HG03342 (cell line): ENCODE measurements around the gene OR10J4.
"Not testable (repeated sequence)": the region's sequence is repeated elsewhere in the genome, so short reads cannot be mapped to it uniquely, and the experiment has no call there.

Experiments
- ATAC-seq: cut with Tn5 transposase; IDR thresholded peaks from one replicate; pipeline ENCODE4 v1.9.1; 2021; ENCODE audit warnings: mild to moderate bottlenecking, moderate library complexity; ENCODE audit not compliant: unreplicated experiment

The OR10J4 gene

DNA sequence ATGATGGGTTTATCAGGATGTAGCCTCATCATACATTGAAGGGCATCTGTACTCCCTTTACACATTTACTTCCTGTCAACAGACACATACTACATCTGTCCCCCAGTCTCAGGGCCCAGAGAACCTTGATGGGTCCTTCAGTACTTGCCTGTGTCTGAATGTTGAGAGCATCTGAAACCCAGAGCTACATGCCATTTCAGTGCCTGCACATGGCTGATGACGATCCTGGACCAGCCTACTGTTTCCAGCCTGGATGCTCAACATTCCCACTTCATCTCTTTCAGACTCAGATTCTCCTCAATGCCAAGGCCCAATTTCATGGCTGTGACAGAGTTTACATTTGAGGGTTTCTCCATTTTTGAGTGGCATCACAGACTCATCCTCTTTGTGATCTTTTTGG is at the start of gene OR10J4:
Gene OR10J4 (plus strand): TSS at position 301 of the 400 bp plus-strand sequence.
- no peak for ATAC-seq

DNA sequence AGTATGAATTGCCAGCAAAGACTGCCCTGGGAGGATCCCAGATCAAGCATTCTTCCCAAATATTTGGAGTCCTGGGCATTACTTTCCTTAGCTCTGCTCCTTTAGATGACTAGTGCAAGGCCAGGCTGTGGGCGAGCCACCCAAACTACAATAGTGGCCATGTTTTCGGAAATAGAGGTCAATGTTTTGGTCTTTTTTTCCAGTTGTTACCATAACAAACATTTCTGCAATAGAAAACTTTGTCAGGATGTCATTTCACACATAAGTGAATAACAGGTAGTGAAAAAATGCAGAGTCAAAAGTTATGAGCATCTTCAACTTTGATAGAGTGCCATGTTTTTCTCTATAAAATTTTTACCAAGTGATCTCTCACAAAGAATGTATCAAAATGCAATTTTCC is 25.2 kb upstream of the OR10J4 start:
- no peak for ATAC-seq

DNA sequence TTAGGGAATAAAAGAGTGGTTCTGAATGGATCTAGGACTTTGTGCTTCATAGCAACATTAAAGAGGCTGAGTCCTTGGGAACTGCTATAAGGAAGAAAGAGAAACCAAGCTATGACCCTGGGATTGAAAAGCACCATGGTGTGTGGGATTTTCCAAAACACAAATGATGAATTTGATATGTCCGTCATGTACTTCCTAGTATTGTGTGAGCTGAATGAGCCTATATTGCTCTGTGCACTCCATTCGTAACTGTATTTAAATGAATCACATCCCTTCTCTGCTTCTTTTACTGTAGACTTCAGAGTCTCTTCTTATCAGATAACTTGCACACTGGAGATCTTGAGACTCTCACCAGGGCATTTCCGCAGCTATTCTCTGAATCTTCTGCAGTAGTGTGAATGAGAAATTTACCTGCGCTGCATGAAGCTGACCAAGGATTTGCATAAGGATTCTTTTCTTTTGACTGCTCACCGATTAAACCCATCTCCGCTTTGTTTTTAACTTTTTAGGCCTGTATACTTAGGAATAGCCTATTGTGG is 23.1 kb upstream of the OR10J4 start:
- no peak for ATAC-seq

DNA sequence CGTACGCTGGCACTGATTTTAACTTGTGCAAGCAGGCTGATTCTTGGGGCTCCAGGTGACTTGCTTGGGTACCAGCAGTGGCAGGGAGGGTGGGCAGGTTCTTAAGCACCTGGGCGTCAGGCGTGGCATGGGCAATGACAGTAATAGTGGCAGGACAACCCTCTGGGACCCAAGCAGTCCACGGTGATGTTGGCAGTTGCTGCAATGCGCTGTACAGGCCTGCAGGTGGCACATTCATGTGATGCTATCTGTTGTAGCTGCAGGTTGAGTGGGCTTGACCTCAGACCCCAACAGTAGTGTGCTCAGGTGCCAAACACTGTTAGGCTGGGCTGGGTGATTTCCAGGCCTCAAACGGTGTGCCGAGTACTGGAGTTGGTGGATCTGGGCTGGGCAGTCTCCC is 10.2 kb upstream of the OR10J4 start:
- no peak for ATAC-seq

DNA sequence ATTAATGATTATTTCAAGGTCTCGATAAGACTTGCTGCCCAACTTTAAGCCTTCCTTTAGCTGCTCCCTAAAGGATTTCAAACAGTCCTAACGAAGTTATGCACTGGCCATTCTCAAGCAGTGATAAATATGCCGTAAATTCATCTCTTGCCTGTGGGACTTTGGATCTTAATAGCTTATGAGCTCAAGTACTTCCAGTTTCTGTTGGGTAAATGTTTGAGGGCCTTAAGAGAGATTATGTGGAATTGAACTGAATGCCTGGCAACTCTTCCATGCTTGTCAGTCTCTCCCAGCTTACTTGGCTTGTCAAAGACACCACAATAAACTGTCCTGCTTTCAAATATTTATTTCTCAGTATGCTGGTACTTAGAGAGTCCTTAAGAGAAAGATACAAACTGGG is 3.5 kb upstream of the OR10J4 start:
- ATAC-seq = no peak

DNA sequence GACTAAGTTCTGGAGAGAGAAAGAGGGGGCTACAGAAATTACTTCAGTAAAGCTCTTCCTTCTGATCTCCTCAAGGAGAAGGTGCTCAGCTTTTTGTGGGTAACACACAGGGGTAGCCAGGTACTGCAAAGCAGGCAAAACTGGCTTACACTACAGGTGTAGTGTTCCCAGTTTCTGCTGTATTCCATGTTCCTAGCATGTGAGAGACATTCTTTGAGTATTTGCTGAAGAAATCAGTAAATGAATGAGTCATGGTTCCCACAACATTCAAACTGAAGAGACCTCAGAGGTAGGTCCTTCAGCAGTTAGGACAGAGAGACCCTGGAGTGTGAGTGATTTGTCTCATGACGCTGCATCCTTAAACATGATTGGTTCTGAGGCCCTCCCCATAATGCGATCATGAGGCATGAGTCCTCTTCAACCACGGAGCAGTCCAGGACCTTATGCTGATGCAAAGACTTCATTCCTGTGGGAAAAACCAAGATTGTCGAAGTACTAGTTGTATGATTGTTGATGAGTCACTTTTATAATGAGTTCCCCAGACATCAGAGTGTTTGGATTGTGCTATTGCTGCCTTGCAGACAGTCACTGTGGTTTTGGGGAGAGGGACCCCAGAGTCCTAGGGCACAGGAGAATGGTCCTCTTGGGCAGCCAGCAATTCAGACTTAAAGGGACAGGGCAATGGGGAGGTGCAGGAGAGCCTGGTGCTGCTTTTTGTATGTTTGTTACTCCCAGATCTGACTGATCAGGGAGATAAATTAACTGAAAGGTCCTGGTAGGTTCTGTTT is 2.7 kb upstream of the OR10J4 start:
- ATAC-seq = no peak

DNA sequence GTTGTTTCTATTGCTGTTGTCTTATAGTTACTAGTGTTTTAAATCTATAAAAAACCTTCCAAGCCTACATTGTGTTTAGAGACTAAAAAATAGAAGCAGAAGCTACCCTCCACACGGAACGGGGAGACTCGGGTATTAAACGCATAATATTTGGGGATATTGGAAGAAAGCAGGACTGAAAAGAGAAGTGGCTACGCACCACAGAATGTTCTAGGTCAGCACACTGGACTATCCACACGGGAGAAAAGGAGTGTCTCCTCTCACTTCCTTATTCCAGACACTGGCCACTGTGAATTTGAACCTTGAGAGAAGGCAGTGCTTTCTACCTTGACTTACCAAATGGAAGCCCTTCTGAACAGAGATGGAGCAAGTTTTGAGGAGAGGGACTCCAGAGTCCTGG is 1.0 kb upstream of the OR10J4 start:
- ATAC-seq = no peak

DNA sequence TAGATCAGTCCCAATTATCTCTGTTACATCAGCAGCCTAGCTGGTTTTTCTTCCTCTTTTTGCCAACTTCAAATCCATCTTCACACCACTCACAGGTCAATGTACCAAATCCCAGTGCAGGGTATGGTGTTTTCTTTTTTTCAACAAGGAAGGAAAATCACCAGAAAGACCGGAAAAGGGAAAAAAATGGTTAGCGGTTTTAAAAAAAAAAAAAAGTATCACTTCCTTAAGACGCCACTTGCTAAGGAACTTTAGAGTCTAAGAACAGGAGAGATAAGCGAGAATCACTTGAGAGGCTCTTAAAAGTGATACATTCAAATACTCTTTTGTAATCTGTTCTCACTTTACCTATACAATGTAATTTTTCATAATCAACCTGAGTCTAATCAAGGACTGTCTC is 4.5 kb downstream of the OR10J4 start:
- no peak for ATAC-seq

DNA sequence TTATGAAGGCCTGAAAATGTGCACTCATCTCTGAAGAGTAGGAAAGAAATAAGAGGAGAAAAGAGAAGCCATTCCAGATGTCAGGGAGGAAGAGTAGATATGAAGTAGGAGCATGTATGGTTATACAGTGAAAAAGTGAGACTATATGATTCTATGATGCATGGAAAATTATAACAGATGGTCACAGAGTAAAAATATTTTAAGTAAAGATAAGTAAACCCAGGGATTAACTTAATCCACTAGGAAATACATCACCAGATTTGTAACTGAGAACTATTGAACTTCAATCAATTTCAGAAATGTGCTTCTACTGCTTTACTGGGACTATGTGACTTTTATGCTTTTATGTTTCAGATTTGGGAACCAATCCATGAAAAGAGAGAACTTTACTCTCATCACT is 7.4 kb downstream of the OR10J4 start, which contains the start of gene OR10J1:
Gene OR10J1 (plus strand): TSS at position 301 of the 400 bp plus-strand sequence. CDS start 70 bp downstream, at position 371.
- ATAC-seq = no peak

DNA sequence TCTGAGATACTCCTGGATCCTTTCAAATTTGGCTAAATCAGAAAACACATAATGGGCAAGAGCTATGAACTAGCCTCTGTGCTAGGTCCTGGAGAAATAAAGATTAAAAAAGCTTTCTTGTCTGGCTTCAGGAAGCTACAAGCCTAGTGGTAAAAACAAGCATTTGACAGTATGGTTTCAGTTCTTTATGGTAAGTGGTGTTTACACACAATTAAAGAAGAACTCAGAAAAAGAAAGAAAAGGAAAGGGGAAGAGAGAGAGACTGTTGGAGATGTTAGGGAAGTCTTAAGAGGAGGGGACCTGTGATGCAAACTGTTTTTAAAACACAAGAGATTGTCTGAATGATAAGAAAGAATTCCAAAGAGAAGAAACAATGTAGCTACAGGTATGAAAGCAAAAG is 9.4 kb downstream of the OR10J4 start:
- no peak for ATAC-seq

DNA sequence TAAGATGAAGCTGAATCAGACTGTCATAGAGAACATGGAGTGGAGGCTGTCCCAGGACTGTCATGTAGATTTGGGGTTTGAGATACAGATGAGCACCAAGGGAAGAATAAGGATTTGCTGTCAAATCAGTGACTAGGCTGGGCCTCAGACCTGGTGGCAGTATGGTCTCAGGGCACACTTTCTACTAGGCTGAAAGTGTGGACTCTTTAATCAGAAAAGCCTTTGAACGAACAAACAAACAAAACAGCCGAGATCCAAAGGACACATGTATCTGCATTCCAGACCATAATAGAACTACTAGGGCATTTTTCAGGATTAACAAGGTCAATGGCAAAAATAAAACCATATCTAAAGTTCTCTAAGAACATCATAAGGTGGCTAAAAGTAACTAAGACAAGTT is 10.4 kb downstream of the OR10J4 start:
- ATAC-seq = no peak

DNA sequence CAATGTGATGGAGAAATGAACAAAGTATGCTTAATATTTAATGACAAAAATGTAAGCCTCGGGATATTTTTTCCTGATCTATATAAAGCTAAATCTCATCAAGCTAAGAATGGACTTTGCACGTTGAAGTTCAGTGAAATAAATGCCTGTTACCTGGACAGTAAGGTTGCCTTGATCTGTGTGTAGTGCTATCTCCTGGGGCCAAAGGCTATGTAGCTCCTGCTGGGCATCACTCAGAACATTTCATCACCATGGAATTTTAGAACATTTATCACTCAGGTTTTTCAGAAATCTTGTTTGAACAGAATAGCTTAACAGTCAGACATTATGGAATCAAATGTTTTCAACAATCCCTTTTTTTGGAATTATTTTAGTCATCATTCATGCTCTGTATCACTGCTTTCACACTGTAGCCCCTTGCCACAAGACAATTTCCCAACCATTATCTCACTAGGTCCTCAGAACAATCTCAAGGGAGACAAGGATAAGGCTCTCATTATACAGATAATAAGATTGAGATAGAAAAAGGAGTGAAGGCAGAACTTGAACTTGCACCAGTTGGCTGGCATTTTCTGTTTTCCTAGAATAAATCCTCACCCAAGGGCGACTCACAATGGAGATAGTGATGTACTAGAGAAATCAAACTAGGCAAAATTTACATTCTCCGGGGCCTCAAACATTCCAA is 11.2 kb downstream of the OR10J4 start:
- ATAC-seq = no peak

DNA sequence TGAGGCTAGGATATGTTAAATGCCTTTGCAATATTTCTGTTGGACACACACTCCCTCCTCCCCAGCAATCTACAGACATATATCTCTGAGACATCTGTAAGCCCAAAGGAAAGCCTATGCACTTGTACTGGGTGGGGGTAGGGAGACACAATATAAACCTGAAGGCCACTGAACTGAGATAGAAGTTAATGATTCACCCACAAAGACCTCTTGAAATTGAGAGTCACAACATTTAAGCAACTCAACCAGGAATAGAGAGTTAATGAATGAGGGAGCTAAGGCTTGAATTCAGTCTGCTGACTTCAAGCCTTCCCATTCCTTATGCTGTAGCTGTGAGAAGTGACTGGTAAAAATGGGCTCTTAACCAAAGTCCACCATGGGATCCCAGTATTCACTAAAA is 12.5 kb downstream of the OR10J4 start:
- no peak for ATAC-seq

DNA sequence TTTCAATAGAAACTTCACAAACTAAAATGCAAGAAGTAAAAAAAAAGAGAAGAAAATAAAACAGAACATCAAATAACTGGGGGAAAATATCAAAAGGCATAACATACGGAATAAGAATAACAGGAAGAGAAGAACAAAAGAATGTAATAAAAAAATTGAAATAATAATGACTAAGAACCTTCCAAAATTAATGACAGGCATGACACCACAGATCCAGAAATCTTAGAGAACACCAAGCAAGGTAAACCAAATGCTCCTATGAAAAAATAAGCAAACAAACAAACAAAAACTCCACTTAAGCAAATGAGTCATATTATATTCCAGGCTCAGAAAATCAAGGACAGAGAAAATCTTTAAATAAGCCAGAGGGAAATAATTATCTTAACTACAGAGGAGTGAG is 16.2 kb downstream of the OR10J4 start:
- ATAC-seq = no peak

DNA sequence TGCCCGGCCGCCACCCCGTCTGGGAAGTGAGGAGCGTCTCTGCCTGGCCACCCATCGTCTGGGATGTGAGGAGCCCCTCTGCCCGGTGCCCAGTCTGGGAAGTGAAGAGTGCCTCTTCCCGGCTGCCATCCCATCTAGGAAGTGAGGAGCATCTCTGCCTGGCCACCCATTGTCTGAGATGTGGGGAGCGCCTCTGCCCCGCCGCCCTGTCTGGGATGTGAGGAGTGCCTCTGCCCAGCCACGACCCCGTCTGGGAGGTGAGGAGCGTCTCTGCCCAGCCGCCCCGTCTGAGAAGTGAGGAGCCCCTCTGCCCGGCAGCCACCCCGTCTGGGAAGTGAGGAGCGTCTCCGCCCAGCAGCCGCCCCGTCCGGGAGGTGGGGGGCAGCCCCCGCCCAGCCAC is 17.6 kb downstream of the OR10J4 start:
- not testable (repeated sequence) for ATAC-seq

DNA sequence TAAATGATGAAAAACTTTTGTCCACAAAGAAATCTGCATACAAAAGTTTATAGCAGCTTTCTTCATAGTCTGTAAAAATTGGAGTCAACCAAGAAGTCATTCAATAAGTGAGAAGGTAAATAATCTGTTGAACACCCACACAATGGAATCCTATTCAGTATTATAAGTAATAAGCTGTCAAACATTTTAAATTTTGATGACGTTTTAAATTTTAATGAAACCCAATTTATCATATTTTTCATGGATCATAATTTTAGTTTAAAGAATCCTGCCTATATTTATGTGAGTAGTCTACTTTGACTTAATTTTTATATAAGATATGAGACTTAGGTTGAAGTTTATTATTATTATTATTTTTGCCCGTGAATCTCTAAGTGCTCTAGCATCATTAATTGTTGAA is 27.5 kb downstream of the OR10J4 start:
- ATAC-seq = no peak

DNA sequence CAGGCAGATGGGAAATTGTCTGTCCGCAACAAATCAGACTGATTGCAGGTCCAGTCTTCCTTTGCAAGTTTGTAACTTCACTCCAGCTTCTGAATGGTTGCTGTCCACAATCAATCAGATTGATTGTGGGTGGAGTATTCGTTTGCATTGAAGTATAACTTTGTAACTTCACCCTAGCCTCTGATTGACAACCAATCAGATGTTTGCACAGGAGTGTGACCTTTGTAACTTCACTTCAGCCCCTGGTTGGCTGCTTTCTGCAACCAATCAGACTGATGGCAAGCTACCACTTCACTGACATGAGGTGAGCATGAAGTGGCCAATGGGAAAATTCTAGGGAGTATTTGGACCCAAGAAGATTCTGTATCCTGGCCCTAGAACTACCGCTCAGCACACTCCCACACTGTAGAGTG is 33.2 kb downstream of the OR10J4 start:
- no peak for ATAC-seq

DNA sequence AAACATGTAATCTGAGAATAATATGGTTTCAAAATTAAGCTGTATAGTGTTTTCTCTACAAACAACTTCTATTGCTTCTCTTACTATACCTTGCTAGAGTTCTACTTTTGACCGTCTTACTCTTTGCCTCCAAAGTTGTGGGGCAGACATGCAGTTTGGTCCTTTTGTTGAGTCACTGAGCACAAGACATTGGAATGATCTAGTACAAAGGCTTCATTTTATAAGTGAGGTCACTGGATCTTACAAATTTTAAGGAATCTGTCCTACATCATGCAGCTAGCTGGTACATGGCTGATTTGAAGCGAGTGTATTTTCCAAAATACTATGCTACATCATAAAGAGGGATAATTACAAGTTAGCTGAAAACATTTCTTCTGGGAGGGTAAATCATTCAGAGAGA is 36.3 kb downstream of the OR10J4 start:
- no peak for ATAC-seq

DNA sequence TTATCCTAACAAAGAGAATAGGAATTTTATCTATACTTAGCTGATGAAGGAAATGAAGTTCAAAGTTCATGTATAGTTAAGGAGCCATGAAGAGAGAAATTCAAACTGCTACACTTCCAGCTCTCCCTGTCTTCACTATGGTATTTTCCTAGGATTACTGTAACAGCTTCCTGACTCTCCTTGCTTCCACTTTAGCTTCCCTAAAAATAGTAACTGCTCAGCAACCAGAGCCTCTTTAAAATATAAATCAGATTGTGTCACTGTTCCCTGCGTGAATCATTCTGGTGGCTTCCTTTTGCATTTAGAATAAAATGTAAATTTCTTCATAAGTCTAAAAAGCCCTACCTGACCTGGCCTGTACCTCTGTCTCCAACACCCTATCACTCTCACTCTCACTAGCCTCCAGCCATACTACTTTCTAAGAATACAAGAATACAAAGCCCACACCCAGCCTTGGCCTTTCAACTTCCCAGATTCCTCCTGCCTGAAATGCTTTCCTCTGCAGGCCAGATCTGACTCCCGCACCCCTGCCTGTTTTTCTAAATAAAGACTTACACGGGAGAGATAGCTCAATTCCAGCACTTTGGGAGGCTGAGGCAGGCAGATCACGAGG is 38.0 kb downstream of the OR10J4 start:
- ATAC-seq = no peak

DNA sequence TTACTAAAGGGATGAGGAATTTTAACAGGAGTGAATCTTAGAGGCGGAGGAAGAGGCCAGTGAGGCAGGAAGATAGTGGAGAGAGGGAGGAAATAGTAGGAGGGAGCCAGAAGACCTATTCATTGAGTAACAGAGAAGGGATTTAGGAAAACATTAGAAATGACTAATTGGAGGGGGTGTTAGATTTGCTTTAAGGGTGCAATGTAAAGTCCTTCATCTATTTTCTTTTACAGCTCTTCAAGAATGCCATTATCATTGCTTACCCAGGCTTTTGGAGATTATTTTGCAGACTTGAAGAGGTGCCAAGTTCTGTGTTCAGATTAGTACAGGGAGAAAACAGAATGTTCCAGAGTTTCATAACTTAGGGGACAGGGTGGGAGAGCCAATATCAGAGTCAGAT is 41.3 kb downstream of the OR10J4 start:
- ATAC-seq = no peak

DNA sequence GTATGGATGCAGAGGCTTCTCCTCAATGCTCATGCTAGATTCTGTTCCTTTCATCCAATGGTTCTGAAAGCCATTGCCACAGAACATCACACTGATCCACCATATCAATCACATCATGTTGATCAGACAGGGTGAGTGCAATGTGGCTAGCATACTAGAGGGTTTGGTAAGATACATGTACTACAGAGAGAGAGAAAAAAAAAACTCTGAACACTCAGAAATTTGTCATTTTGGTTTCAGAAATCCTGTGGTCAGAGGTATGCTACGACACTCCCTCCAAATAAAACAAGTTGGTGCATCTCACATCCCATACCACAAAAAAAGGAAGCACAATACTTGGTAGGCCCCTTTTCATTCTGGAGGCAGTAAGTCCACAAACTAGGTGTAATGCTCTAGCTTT is 42.9 kb downstream of the OR10J4 start:
- ATAC-seq = no peak
